Large intestine (tissue), 3 donors: Measurements from ENCODE around the gene SMAD3. TPM values are rescaled to one million over a fixed set of nuclear protein-coding genes. Genes with fewer than 3 reads are reported as not detected.

ENCODE experiments used
- DNase-seq, 2 donors: peaks; one replicate each; pipeline versions ENCODE4 v3.0.0 to v3.0.0-alpha.2; 2013
- H3K27ac ChIP-seq: one replicate; pipeline ENCODE4 v1.5.1; 2013; ENCODE audit warnings: low read length
- H3K27me3 ChIP-seq: 2 replicates; pipeline ENCODE4 v1.6.1; 2013; ENCODE audit warnings: low read length; ENCODE audit not compliant: control insufficient read depth, insufficient read depth
- H3K36me3 ChIP-seq: 2 replicates; pipeline ENCODE4 v1.6.1; 2013; ENCODE audit warnings: low read length; ENCODE audit not compliant: control insufficient read depth, insufficient read depth
- H3K4me1 ChIP-seq: one replicate; pipeline ENCODE4 v1.6.1; 2013; ENCODE audit warnings: low read length; ENCODE audit not compliant: control insufficient read depth, insufficient read depth
- H3K4me3 ChIP-seq: one replicate; pipeline ENCODE4 v1.5.1; 2013; ENCODE audit warnings: low read length
- H3K9me3 ChIP-seq: one replicate; pipeline ENCODE4 v1.6.1; 2013; ENCODE audit warnings: mild to moderate bottlenecking, low read depth, low read length, moderate library complexity; ENCODE audit not compliant: control insufficient read depth
- WGBS: methylation state at CpG from one replicate; pipeline ENCODE4 v1.1.5; 2013; ENCODE audit warnings: low lambda C conversion rate; ENCODE audit not compliant: insufficient coverage; 5-methylcytosine and 5-hydroxymethylcytosine counted together
- polyA plus RNA-seq: library from polyadenylated mRNA; unstranded; fragments of 120-200 nt; gene quantifications from one replicate; pipeline ENCODE4 v1.2.1, GENCODE V29; 2013

SMAD3 gene
- polyA plus RNA-seq, 1 donor = 29.4 TPM

DNA sequence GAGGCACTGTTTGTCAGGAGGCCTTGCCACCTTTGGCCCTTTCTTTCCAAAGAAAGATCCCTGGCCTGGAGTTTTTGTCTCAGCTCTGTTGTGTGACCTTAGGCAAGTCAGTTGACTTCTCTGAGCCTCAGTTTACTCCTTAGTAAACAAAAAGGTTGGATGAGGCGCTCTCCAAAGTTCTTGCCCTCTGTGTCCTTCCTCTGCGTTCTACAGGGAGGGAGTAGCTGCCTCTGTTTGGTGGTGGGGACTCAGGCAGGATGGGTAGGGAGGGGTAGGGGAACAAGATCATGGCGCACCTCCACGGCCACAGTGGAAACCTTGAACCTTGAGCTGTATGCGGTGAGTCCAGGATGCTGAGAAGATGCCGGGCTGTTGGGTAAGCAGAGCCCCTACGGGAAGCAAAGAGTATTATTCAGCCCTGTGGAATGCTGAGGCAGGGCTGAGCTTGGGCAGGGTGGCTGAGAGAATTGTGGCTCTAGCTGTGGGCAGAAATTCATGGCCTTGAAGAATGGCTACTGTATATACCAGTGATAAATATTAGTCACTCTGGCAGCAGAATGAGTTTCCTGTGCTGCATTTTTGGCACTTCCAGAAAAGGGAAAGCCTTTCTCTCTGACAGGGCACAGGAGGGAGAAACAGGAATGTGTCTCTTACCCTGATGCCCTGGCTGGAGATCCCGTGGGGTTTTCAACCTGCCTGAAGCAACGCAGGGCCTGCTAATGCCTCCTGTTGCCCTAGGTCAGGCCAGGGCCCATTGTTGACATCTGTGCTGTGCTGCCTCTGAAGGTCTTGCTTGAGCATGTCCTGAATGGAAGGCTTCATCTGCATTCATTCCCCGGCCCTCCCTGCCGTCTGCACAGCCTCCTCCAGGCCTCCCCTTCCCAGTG is 39.9 kb downstream of the SMAD3 start:
- Histone ChIP-seq H3K36me3 (no peaks in the 10 kb centered on the region), H3K4me1 (peaks cover 26% of the 10 kb centered on the region), H3K27me3 (no peaks in the 10 kb centered on the region), H3K27ac (peak overlapping the region; percentile 22), H3K4me3 (no peak overlapping the region), H3K9me3 (no peaks in the 10 kb centered on the region)
- no CpG with 5 or more reads among the region's 11 CpGs for WGBS
- DNase-seq = no peak

GRCh38 chr15:67105991-67106763 is 40.8 kb downstream of the SMAD3 start:
- H3K4me1 ChIP-seq = peaks cover 26% of the 10 kb centered on the region
- no peak overlapping the region for H3K4me3 ChIP-seq
- no peak overlapping the region for H3K27ac ChIP-seq
- WGBS = no CpG with 5 or more reads among the region's 8 CpGs
- H3K9me3 ChIP-seq = peaks cover under 1% of the 10 kb centered on the region
- no peaks in the 10 kb centered on the region for H3K27me3 ChIP-seq
- H3K36me3 ChIP-seq = no peaks in the 10 kb centered on the region
- DNase-seq = no peak

DNA sequence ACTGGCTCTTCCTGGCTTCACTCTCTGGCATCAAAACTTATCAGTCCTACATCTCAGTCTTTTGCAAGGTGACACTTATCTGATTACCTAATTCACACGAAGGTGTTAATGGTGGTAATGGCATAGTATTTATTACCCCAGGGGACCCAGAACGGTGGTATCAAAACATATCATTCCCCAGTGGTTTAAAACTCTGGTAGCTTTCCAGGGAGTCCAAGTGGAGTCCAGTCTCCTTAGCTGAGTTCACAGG is 41.3 kb downstream of the SMAD3 start:
- no peaks in the 10 kb centered on the region for H3K27me3 ChIP-seq
- H3K36me3 ChIP-seq = no peaks in the 10 kb centered on the region
- peaks cover 5% of the 10 kb centered on the region for H3K9me3 ChIP-seq
- H3K4me1 ChIP-seq = peaks cover 26% of the 10 kb centered on the region
- DNase-seq = no peak
- no peak overlapping the region for H3K4me3 ChIP-seq
- H3K27ac ChIP-seq = no peak overlapping the region
- WGBS = no CpG with 5 or more reads among the region's 2 CpGs

DNA sequence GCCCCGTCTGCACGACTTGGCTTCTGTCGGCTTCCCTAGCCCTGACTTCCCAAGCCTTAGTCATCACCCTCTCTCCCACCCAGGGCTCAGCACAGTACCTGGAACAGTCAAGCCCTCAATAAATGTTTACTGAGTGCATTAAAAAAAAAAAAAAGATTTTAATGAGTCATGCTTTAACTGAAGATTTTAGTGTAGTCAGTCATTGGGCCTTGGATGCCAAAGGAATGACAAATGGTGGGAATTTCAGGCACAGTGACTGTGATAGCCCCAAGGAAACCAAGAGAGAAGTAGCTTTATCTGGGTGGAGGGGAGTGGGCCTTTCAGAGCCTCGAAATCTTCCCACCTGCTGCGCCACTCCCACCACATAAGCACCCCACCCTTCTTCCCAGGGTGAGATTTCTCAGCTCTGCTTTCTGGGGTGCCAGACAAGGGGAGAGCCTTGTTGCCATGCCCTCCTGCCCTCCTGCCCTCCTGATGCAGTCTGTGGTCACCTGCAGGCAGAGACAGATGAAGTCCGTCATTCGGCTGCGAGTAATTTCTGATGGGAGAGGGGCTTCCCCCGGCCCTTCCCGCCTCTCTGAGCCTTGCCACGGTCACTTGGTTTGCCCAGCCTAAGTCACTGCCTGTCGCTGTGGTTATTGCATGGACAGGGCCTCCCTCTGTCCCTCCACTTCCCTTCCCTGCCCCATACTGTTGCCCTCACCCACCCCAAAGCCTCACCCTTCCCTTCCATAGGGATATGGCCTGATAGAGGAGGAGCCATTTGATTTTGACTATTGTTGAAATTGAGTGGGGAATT is 41.8 kb downstream of the SMAD3 start:
- DNase-seq = no peak
- Histone ChIP-seq H3K9me3 (peaks cover 7% of the 10 kb centered on the region), H3K27me3 (no peaks in the 10 kb centered on the region), H3K27ac (no peak overlapping the region), H3K4me3 (no peak overlapping the region), H3K36me3 (no peaks in the 10 kb centered on the region), H3K4me1 (peaks cover 26% of the 10 kb centered on the region)
- no CpG with 5 or more reads among the region's 12 CpGs for WGBS

- WGBS = no CpG with 5 or more reads among the region's 9 CpGs
- no peak for DNase-seq
- peaks cover 26% of the 10 kb centered on the region for H3K4me1 ChIP-seq
- H3K27me3 ChIP-seq = no peaks in the 10 kb centered on the region
- H3K36me3 ChIP-seq = no peaks in the 10 kb centered on the region
- H3K4me3 ChIP-seq = no peak overlapping the region
- peaks cover 7% of the 10 kb centered on the region for H3K9me3 ChIP-seq
- no peak overlapping the region for H3K27ac ChIP-seq
Measured at GRCh38 chr15:67108122-67108961, 42.9 kb downstream of the SMAD3 start.

- peak overlapping the region; percentile 40 for H3K27ac ChIP-seq
- H3K9me3 ChIP-seq = peaks cover 7% of the 10 kb centered on the region
- H3K27me3 ChIP-seq = no peaks in the 10 kb centered on the region
- DNase-seq = no peak
- 94% methylated on average over 2 of the region's 18 CpGs for WGBS
- no peak overlapping the region for H3K4me3 ChIP-seq
- peaks cover under 1% of the 10 kb centered on the region for H3K36me3 ChIP-seq
- peaks cover 26% of the 10 kb centered on the region for H3K4me1 ChIP-seq
Measured at GRCh38 chr15:67109141-67110034, 44.0 kb downstream of the SMAD3 start.

- Histone ChIP-seq H3K36me3 (peaks cover 3% of the 10 kb centered on the region), H3K4me3 (no peak overlapping the region), H3K4me1 (peaks cover 22% of the 10 kb centered on the region), H3K27ac (peak overlapping the region; percentile 40), H3K27me3 (no peaks in the 10 kb centered on the region), H3K9me3 (peaks cover 7% of the 10 kb centered on the region)
- no CpG with 5 or more reads among the region's 5 CpGs for WGBS
- no peak for DNase-seq
Measured at GRCh38 chr15:67110361-67110781, 45.0 kb downstream of the SMAD3 start.

GRCh38 chr15:67110958-67111864 is 45.8 kb downstream of the SMAD3 start:
- Histone ChIP-seq H3K4me3 (no peak overlapping the region), H3K36me3 (peaks cover 3% of the 10 kb centered on the region), H3K27me3 (no peaks in the 10 kb centered on the region), H3K27ac (no peak overlapping the region), H3K9me3 (peaks cover 7% of the 10 kb centered on the region), H3K4me1 (peaks cover 25% of the 10 kb centered on the region)
- no peak for DNase-seq
- WGBS = no CpG with 5 or more reads among the region's 2 CpGs
